Superior temporal gyrus (tissue), 1 donor: ENCODE measurements around the gene ASB16.
"Not testable (repeated sequence)": the region's sequence is repeated elsewhere in the genome, so short reads cannot be mapped to it uniquely, and the experiment has no call there.

Source experiments
- DNase-seq: peaks from one replicate; pipeline ENCODE4 v3.0.0-alpha.2; 2016; ENCODE audit errors: extremely low spot score

The ASB16 gene

GRCh38 chr17:44147812-44148211 lies 22.7 kb upstream of the ASB16 start:
- no peak for DNase-seq

GRCh38 chr17:44149066-44149465 lies 21.4 kb upstream of the ASB16 start:
- not testable (repeated sequence) for DNase-seq

GRCh38 chr17:44149750-44150329 lies 20.7 kb upstream of the ASB16 start:
- no peak for DNase-seq

- DNase-seq: no peak
Observed at GRCh38 chr17:44152875-44153274, 17.6 kb upstream of the ASB16 start.

GRCh38 chr17:44155488-44155887 lies 15.0 kb upstream of the ASB16 start:
- DNase-seq: no peak

GRCh38 chr17:44159519-44160210 lies 10.8 kb upstream of the ASB16 start:
- DNase-seq: no peak

- DNase-seq: no peak
Observed at GRCh38 chr17:44164476-44164875, 6.0 kb upstream of the ASB16 start.

GRCh38 chr17:44167181-44167861 lies 3.2 kb upstream of the ASB16 start:
- DNase-seq: no peak

- DNase-seq: no peak
Observed at GRCh38 chr17:44170135-44170498, 387 bp upstream of the ASB16 start.

- no peak for DNase-seq
Observed at GRCh38 chr17:44171931-44172455, 1.5 kb downstream of the ASB16 start.

- no peak for DNase-seq
Observed at GRCh38 chr17:44174427-44174826, 3.9 kb downstream of the ASB16 start.

- no peak for DNase-seq
Observed at GRCh38 chr17:44176257-44176656, 5.8 kb downstream of the ASB16 start.

GRCh38 chr17:44176671-44177501 lies 6.4 kb downstream of the ASB16 start:
- no peak for DNase-seq

GRCh38 chr17:44177640-44178039 lies 7.1 kb downstream of the ASB16 start:
- no peak for DNase-seq

- DNase-seq: no peak
Observed at GRCh38 chr17:44178133-44178532, 7.6 kb downstream of the ASB16 start.

GRCh38 chr17:44183024-44183423 lies 12.5 kb downstream of the ASB16 start:
- DNase-seq: no peak

- DNase-seq: no peak
Observed at GRCh38 chr17:44184212-44184810, 13.8 kb downstream of the ASB16 start.

- peak; percentile 100 for DNase-seq
Observed at GRCh38 chr17:44186307-44187130, 16.0 kb downstream of the ASB16 start, which contains the start of gene TMUB2. Gene TMUB2, plus strand, starts transcription at chr17:44186972. Its CDS starts 737 bp downstream, at chr17:44187709.

GRCh38 chr17:44187131-44187899 lies 16.8 kb downstream of the ASB16 start:
- no peak for DNase-seq
